Measurements from ENCODE around the gene TSPAN2. TPM values are rescaled to one million over a fixed set of nuclear protein-coding genes. Genes with fewer than 3 reads are reported as not detected.

TSPAN2 gene
- polyA plus RNA-seq, 1 of the 3 experiments (the other 2 are of a cell fraction) = 0.23 TPM

- H3K4me2 ChIP-seq = no peak overlapping the region
- no peaks in the 10 kb centered on the region for H4K20me1 ChIP-seq (ENCODE audit: insufficient read depth)
- no peak for DNase-seq
- H3K36me3 ChIP-seq (replicated peaks in 1 of 2; ENCODE audit: control insufficient read depth in 1 of 2, insufficient read depth in 2 of 2, low read length in 1 of 2) = no peaks in the 10 kb centered on the region
- H3K4me3 ChIP-seq (ENCODE audit: low read depth in 2 of 2, low read length in 1 of 2) = no peak overlapping the region
- H3K4me1 ChIP-seq (ENCODE audit: control insufficient read depth in 1 of 2, insufficient read depth in 2 of 2, low read depth in 1 of 2, low read length in 1 of 2) = peaks cover 0 to 12% of the 10 kb centered on the region in 2 experiments; a peak in 1 of 4 replicates
- H3K9ac ChIP-seq = no peak overlapping the region
- H3K9me3 ChIP-seq = no peaks in the 10 kb centered on the region
- CTCF ChIA-PET = interaction anchor here (1.0 kb wide), 1 partner anchor 44 kb away, joined by 3 read pairs; no protein-coding TSS in a partner anchor
- H3K9me2 ChIP-seq = no peaks in the 10 kb centered on the region
- H3F3A ChIP-seq (replicated peaks; ENCODE audit: insufficient read depth) = peaks cover 2% of the 10 kb centered on the region
- 69% methylated on average over 12 of the region's 12 CpGs for WGBS (ENCODE audit: low lambda C conversion rate)
- no peaks in the 10 kb centered on the region for H3K27me3 ChIP-seq (ENCODE audit: insufficient read depth)
- POLR2A ChIA-PET = no interaction called here
- TF ChIP-seq NFIC (IDR thresholded peaks at IDR 0.05; ENCODE audit: borderline replicate concordance) (peak; percentile 59), FOSL2 (IDR thresholded peaks at IDR 0.05; ENCODE audit: borderline replicate concordance, low read depth) (peak; percentile 62), TEAD4 (IDR thresholded peaks at IDR 0.05; ENCODE audit: borderline replicate concordance, insufficient read depth) (no peak), SMC3 (IDR thresholded peaks at IDR 0.05; ENCODE audit: low read depth, low read length) (no peak), EZH2phosphoT487 (IDR thresholded peaks at IDR 0.05; ENCODE audit: borderline replicate concordance, low read depth) (no peak), MAX (IDR thresholded peaks at IDR 0.05; ENCODE audit: low read depth) (peak; percentile 91), YY1 (IDR thresholded peaks at IDR 0.05; ENCODE audit: low read depth) (no peak), JUND (IDR thresholded peaks at IDR 0.05) (peak; percentile 54), GABPA (IDR thresholded peaks at IDR 0.05; ENCODE audit: low read depth) (no peak), RAD21 (IDR thresholded peaks at IDR 0.05; ENCODE audit: low read length) (no peak), TCF12 (IDR thresholded peaks at IDR 0.05) (peak; percentile 81)
- TF ChIP-seq, protein P1, sequence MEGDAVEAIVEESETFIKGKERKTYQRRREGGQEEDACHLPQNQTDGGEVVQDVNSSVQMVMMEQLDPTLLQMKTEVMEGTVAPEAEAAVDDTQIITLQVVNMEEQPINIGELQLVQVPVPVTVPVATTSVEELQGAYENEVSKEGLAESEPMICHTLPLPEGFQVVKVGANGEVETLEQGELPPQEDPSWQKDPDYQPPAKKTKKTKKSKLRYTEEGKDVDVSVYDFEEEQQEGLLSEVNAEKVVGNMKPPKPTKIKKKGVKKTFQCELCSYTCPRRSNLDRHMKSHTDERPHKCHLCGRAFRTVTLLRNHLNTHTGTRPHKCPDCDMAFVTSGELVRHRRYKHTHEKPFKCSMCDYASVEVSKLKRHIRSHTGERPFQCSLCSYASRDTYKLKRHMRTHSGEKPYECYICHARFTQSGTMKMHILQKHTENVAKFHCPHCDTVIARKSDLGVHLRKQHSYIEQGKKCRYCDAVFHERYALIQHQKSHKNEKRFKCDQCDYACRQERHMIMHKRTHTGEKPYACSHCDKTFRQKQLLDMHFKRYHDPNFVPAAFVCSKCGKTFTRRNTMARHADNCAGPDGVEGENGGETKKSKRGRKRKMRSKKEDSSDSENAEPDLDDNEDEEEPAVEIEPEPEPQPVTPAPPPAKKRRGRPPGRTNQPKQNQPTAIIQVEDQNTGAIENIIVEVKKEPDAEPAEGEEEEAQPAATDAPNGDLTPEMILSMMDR (IDR thresholded peaks at IDR 0.05) = no peak; the same call in 1 of the 2 replicates
- TF ChIP-seq, protein P2, sequence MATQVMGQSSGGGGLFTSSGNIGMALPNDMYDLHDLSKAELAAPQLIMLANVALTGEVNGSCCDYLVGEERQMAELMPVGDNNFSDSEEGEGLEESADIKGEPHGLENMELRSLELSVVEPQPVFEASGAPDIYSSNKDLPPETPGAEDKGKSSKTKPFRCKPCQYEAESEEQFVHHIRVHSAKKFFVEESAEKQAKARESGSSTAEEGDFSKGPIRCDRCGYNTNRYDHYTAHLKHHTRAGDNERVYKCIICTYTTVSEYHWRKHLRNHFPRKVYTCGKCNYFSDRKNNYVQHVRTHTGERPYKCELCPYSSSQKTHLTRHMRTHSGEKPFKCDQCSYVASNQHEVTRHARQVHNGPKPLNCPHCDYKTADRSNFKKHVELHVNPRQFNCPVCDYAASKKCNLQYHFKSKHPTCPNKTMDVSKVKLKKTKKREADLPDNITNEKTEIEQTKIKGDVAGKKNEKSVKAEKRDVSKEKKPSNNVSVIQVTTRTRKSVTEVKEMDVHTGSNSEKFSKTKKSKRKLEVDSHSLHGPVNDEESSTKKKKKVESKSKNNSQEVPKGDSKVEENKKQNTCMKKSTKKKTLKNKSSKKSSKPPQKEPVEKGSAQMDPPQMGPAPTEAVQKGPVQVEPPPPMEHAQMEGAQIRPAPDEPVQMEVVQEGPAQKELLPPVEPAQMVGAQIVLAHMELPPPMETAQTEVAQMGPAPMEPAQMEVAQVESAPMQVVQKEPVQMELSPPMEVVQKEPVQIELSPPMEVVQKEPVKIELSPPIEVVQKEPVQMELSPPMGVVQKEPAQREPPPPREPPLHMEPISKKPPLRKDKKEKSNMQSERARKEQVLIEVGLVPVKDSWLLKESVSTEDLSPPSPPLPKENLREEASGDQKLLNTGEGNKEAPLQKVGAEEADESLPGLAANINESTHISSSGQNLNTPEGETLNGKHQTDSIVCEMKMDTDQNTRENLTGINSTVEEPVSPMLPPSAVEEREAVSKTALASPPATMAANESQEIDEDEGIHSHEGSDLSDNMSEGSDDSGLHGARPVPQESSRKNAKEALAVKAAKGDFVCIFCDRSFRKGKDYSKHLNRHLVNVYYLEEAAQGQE (IDR thresholded peaks at IDR 0.05; ENCODE audit: low read depth, low read length) = 0 out of 2 replicates have a peak, but pooled peaks have one; percentile 8
- TF ChIP-seq, protein P3, sequence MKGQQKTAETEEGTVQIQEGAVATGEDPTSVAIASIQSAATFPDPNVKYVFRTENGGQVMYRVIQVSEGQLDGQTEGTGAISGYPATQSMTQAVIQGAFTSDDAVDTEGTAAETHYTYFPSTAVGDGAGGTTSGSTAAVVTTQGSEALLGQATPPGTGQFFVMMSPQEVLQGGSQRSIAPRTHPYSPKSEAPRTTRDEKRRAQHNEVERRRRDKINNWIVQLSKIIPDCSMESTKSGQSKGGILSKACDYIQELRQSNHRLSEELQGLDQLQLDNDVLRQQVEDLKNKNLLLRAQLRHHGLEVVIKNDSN (IDR thresholded peaks at IDR 0.05; ENCODE audit: borderline replicate concordance, low read depth) = no peak
- TF ChIP-seq, protein P4, sequence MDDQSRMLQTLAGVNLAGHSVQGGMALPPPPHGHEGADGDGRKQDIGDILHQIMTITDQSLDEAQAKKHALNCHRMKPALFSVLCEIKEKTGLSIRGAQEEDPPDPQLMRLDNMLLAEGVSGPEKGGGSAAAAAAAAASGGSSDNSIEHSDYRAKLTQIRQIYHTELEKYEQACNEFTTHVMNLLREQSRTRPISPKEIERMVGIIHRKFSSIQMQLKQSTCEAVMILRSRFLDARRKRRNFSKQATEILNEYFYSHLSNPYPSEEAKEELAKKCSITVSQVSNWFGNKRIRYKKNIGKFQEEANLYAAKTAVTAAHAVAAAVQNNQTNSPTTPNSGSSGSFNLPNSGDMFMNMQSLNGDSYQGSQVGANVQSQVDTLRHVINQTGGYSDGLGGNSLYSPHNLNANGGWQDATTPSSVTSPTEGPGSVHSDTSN (IDR thresholded peaks at IDR 0.05) = peak; percentile 61
- TF ChIP-seq, protein P5, sequence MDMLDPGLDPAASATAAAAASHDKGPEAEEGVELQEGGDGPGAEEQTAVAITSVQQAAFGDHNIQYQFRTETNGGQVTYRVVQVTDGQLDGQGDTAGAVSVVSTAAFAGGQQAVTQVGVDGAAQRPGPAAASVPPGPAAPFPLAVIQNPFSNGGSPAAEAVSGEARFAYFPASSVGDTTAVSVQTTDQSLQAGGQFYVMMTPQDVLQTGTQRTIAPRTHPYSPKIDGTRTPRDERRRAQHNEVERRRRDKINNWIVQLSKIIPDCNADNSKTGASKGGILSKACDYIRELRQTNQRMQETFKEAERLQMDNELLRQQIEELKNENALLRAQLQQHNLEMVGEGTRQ (IDR thresholded peaks at IDR 0.05; ENCODE audit: borderline replicate concordance, low read depth, low read length) = no peak
- H2AFZ ChIP-seq (ENCODE audit: low read depth) = no peak overlapping the region
- H3K27ac ChIP-seq (ENCODE audit: low read depth in 2 of 2, low read length in 1 of 2) = no peak overlapping the region
- no peaks in the 10 kb centered on the region for H3K79me2 ChIP-seq (ENCODE audit: insufficient read depth)
Observed at GRCh38 chr1:115068826-115069585, 20.3 kb downstream of the TSPAN2 start.
